GM21825 (cell line): ENCODE results near the gene OR6J1.
"Not testable (repeated sequence)": the region's sequence is repeated elsewhere in the genome, so short reads cannot be mapped to it uniquely, and the experiment has no call there.

Experiments
- ATAC-seq: cut with Tn5 transposase; IDR thresholded peaks from one replicate; pipeline ENCODE4 v1.9.1; 2021; ENCODE audit warnings: mild to moderate bottlenecking, moderate library complexity; ENCODE audit not compliant: unreplicated experiment

Gene OR6J1

DNA sequence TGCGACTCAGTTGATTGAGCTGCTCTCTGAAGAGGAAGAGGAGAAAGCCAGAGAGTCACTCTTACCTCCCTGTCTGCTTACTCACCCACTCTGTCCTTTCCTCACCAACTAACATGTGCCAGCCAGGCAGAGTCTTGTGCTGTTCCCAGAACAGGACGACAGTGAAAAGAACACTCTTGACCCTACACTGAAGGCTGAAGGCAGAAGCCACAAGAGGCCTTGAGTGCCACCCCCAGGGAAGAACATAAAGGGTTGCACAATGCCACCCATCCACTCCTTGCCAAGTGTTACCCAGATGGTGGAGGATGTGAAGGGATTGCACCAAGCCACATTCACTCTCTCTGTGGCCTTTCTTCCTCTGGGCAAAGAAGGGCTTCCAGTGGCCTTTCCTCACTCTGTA lies 33.2 kb downstream of the OR6J1 start:
- no peak for ATAC-seq

GRCh38 chr14:22607291-22607690 lies 36.9 kb downstream of the OR6J1 start:
- ATAC-seq, result no peak

- no peak for ATAC-seq
Observed at GRCh38 chr14:22606380-22606779, 37.8 kb downstream of the OR6J1 start.

DNA sequence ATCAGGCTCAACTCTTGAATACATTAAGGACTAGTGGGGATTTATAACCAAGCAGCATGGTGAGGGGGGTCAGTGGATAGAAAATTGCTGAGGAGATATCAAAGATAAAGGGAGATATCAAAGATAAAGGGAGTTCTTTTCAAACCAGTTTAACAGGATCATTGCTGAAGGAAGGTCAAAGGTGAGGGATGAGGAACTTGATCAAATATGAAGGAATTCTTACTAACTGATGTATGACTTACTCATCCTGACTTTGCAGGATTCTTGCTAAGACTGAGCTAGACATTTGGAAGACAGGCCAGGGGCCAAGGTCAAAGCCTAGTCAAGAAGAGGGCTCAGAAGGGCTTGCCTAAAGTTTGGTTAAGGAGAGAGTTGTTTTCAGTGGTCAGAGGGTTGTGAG lies 41.3 kb downstream of the OR6J1 start:
- ATAC-seq, result no peak

DNA sequence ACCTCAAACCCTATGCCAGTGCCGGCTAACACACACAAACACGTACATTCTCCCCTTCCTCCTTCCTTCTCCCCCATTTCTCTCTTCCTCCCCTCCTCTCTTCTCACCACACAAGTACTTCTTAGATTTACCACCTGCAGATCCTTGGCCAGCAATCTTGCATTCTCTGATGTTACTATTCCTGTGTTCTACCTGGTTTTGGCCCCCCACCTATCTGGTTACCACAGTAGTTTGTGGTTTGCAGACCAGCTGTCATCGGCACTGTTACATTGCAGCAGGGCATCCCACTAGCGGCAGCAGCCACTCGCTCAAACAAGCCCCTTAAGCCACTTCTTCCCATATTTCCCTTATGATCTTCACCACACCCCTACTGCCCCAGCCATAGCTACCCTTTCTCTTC lies 42.2 kb downstream of the OR6J1 start:
- ATAC-seq, result no peak

DNA sequence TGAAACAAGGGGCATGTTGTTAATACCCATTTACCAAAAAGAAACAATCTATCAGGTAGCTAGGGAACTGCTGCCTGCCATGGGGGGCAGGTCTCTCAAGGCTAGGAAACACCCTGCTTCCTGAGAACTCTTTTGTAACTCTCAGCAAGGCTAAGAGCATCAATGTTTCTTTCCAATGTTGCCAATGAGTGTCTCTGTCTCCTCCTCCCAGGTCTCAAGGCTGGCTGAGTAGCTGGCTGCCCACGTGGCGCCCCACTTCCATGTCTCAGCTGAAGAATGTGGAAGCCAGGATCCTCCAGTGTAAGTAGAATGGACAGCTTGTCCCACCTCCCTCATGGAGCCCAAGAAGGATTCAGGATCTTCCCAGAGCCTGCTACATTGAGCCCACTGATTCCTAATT lies 42.7 kb downstream of the OR6J1 start:
- ATAC-seq, result no peak

GRCh38 chr14:22600027-22600426 lies 44.1 kb downstream of the OR6J1 start:
- ATAC-seq, result no peak

GRCh38 chr14:22599349-22599748 lies 44.8 kb downstream of the OR6J1 start:
- ATAC-seq, result no peak

- ATAC-seq, result peak; percentile 53
Observed at GRCh38 chr14:22598896-22599244, 45.3 kb downstream of the OR6J1 start.

DNA sequence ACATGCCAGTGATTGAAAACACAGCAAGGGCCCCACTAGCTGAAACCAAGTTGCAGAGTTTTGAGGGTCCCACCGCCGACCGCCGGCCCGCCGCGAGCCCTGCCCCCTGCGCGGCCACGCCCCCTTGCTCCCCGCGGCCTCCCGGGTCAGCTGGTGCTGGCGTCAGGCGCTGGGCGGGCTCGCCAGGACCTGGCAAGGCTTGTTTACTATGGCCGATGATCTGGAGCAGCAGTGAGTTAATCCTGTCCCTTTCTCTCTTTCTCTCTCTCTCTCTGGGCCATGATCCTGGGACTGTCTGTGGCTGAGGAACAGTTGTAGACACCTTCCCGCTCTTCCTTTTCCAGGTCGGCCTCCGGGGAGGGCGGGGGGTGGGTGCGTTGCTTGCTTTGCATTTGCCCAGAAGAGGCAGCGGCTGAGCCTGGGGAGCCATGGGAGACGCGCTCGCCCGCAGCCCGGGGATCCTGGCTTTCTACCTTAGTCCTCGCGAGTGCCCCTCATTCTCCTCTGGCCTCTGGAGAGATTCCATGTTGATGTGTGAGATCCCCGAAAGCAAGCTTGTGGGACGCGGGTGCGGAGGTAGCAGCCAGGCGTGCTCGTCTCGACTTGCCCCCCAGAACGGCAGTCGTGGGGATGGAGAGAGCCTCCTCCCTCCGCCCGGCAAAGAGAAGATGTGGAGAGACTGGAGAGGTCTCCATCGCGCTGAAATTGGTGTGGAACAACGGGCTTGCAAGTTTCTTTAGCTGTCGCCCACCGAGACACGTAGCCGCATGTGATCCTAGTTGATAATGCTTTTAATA lies 45.9 kb downstream of the OR6J1 start, which contains the start of gene ABHD4:
TSS of gene ABHD4 (plus strand) at position 202 of the 797 bp plus-strand sequence. CDS start at position 209, 7 bp downstream.
- peak; percentile 74 for ATAC-seq

- ATAC-seq, result peak; percentile 22
Observed at GRCh38 chr14:22597771-22598098, 46.4 kb downstream of the OR6J1 start.

GRCh38 chr14:22597265-22597664 lies 46.9 kb downstream of the OR6J1 start:
- no peak for ATAC-seq

DNA sequence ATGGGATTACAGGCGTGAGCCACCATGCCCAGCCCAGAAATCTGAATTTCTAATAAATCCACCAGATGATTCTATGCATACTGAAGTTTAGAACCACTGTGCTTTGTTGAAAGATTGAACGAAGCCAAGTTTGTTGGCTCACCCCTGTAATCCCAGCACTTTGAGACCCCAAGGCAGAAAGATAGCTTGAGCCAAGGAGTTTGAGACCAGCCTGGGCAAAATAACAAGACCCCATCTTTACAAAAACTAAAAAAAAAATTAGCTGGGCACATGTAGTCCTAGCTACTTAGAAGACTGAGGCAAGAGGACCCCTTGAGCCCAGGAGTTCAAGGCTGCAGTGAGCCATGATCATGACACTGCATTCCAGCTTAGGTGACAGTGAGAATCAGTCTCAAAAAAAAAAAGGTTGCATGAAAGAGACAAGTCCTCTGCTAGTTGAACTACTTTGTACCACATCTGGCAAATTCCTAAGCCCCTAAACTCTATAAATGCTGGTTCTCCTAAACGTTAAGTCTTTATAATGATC lies 47.7 kb downstream of the OR6J1 start:
- ATAC-seq, result no peak

- ATAC-seq, result no peak
Observed at GRCh38 chr14:22594156-22594716, 49.9 kb downstream of the OR6J1 start.

GRCh38 chr14:22593601-22594000 lies 50.6 kb downstream of the OR6J1 start:
- ATAC-seq, result no peak

DNA sequence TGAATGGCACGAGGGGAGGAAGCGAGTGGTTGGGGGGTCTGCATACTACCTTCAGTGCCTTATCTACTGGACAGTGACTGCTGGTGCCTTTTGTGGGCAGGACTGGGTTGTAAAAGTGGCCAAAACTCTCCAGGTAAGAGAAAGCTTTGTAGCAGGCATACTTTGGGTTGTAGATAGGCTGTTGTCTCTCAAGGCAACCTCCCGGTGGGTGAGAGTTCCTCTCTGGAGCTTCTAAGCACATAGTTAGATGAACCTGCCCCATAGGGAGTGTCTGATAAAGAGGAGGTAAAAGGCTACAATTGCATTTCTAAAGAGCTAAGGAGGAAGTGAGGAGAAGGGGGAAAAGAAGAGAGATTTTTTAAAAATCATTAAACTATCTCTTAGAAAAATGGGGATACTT lies 51.0 kb downstream of the OR6J1 start:
- ATAC-seq, result no peak

GRCh38 chr14:22589096-22589839 lies 54.9 kb downstream of the OR6J1 start, which contains the start of gene DAD1:
Gene DAD1 (minus strand): TSS chr14:22589224. CDS start chr14:22589157, 67 bp downstream.
- ATAC-seq, result peak; percentile 89

- peak; percentile 14 for ATAC-seq
Observed at GRCh38 chr14:22588526-22589095, 55.5 kb downstream of the OR6J1 start.

DNA sequence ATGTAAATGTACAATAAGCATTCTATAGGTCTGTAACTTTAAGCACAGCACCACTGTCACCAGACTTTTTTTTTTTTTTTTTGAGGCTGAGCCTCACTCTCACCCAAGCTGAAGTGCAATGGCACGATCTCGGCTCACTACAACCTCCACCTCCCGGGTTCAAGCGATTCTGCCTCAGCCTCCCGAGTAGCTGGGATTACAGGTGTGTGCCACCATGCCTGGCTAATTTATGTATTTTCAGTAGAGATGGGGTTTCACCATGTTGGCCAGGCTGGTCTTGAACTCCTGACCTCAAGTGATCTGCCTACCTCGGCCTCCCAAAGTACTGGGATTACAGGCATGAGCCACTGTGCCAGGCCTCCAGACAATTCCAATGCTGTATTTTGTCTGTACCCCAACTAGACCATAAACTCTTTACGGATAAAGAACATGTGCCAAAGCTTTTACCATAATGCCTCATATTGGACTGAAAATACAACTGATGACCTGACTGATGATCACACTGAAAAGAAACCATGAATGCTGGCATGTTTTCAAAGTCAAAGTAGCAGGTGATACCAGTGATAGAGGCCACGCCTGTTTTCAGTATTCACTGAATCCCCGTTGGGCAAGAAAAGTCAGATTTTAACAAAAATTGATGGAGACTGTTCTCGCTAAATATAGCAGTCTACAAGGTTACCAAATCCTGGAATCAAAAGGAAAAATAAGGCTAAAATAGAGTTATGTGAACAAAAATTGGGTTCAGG lies 56.3 kb downstream of the OR6J1 start:
- ATAC-seq, result not testable (repeated sequence)

GRCh38 chr14:22587247-22587646 lies 56.9 kb downstream of the OR6J1 start:
- no peak for ATAC-seq

DNA sequence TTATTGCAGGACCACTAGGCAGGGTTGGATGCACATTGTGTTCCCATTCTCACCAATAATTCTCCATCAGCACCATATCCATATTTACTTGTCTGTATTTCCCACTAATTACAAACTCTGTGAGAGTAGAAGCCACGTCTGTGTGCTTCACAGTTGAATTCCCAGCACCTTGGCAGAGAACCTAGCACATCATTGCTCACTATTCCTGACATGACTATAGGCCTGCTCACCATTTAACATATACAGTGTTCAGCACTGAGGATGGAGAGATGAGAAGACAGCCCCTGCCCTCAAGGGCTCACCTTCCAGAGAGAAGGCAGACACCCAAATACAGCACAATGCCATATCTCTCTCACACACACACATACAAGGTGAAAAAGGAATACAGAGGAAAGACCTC lies 60.2 kb downstream of the OR6J1 start:
- ATAC-seq, result no peak
